ENCODE results near the gene TCF25.

- no peak for TF ChIP-seq CTCF (optimal IDR thresholded peaks at IDR 0.05 in 1 of 3, IDR thresholded peaks at IDR 0.05 in 1 of 3, conservative IDR thresholded peaks at IDR 0.05 in 1 of 3; ENCODE audit: extremely low read depth in 1 of 3, insufficient read depth in 2 of 3, low read length in 3 of 3)
- no peak for TF ChIP-seq EZH2 (IDR thresholded peaks at IDR 0.05; ENCODE audit: low read length)
Measured at GRCh38 chr16:89944773-89945172, 71.4 kb downstream of the TCF25 start.
